ENCODE data around the gene CAMKK2.
"Not testable (repeated sequence)": the region's sequence is repeated elsewhere in the genome, so short reads cannot be mapped to it uniquely, and the experiment has no call there.

The CAMKK2 gene

GRCh38 chr12:121232977-121233627, 63.4 kb downstream of the CAMKK2 start:
- H3K27me3 ChIP-seq: no peaks in the 10 kb centered on the region
- TF ChIP-seq CTCF (IDR thresholded peaks at IDR 0.05; ENCODE audit: low read depth, low read length): peak; percentile 10; the same call in 1 of the 2 replicates
- no peaks in the 10 kb centered on the region for H3K4me1 ChIP-seq
- peaks cover 3% of the 10 kb centered on the region for H3K36me3 ChIP-seq
- H3K9me3 ChIP-seq: no peaks in the 10 kb centered on the region
- DNase-seq: no peak
- H3K4me3 ChIP-seq (ENCODE audit: low read depth, low read length): no peak overlapping the region

- Histone ChIP-seq H3K9me3 (no peaks in the 10 kb centered on the region), H3K4me1 (no peaks in the 10 kb centered on the region), H3K36me3 (peaks cover 3% of the 10 kb centered on the region), H3K27me3 (no peaks in the 10 kb centered on the region), H3K4me3 (ENCODE audit: low read depth, low read length) (no peak overlapping the region)
- no peak for DNase-seq
- TF ChIP-seq CTCF (IDR thresholded peaks at IDR 0.05; ENCODE audit: low read depth, low read length): no peak
These were observed 64.3 kb downstream of the CAMKK2 start for GRCh38 chr12:121232163-121232562.

GRCh38 chr12:121230538-121230907, 66.0 kb downstream of the CAMKK2 start:
- DNase-seq: no peak
- H3K9me3 ChIP-seq: no peaks in the 10 kb centered on the region
- no peaks in the 10 kb centered on the region for H3K27me3 ChIP-seq
- no peaks in the 10 kb centered on the region for H3K36me3 ChIP-seq
- no peak overlapping the region for H3K4me3 ChIP-seq (ENCODE audit: low read depth, low read length)
- H3K4me1 ChIP-seq: no peaks in the 10 kb centered on the region
- no peak for TF ChIP-seq CTCF (IDR thresholded peaks at IDR 0.05; ENCODE audit: low read depth, low read length)

GRCh38 chr12:121229826-121230537, 66.5 kb downstream of the CAMKK2 start:
- peak; percentile 89 for DNase-seq
- not testable (repeated sequence) for H3K36me3 ChIP-seq

GRCh38 chr12:121228919-121229665, 67.4 kb downstream of the CAMKK2 start:
- Histone ChIP-seq H3K9me3 (no peaks in the 10 kb centered on the region), H3K4me3 (ENCODE audit: low read depth, low read length) (no peak overlapping the region), H3K4me1 (no peaks in the 10 kb centered on the region), H3K27me3 (no peaks in the 10 kb centered on the region), H3K36me3 (no peaks in the 10 kb centered on the region)
- TF ChIP-seq CTCF (IDR thresholded peaks at IDR 0.05; ENCODE audit: low read depth, low read length): no peak
- DNase-seq: no peak

More at GRCh38 chr12:121229826-121230537, 66.5 kb downstream of the CAMKK2 start:
- TF ChIP-seq CTCF (IDR thresholded peaks at IDR 0.05; ENCODE audit: low read depth, low read length): peak; percentile 96
- H3K4me3 ChIP-seq (ENCODE audit: low read depth, low read length); H3K27me3 ChIP-seq; H3K4me1 ChIP-seq; H3K9me3 ChIP-seq: not testable (repeated sequence)
